ENCODE measurements around the gene TGM1.

DNA sequence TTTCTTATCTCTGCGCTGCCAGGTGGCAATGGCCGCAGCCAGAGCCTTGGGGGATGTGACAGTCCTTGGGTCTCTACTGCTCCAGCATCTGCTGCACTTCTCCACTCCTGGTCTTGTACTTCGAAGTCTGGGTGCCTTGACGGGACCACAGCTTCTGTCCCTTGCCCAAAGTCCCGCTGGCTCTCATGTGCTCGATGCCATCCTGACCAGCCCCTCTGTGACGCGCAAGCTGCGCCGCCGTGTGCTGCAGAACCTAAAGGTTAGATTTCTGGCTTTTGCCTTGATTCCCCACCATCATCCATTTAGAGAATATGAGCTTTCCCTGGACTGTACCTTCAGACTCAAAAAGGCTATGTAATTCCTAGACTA lies 41.0 kb upstream of the TGM1 start:
- TF ChIP-seq POLR2A (IDR thresholded peaks at IDR 0.05; ENCODE audit: extremely low read depth, insufficient read length): no peak
- TF ChIP-seq, protein P1, sequence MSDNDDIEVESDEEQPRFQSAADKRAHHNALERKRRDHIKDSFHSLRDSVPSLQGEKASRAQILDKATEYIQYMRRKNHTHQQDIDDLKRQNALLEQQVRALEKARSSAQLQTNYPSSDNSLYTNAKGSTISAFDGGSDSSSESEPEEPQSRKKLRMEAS (IDR thresholded peaks at IDR 0.05; ENCODE audit: low read depth, low read length): no peak
